ENCODE measurements around the gene IL23R.

GRCh38 chr1:67146101-67146500, 20.2 kb upstream of the IL23R start:
- TF ChIP-seq POLR2A (IDR thresholded peaks at IDR 0.05) (no peak), POLR2AphosphoS5 (IDR thresholded peaks at IDR 0.05) (no peak), CTCF (IDR thresholded peaks at IDR 0.05) (no peak), EP300 (IDR thresholded peaks at IDR 0.05) (no peak)
